ENCODE measurements around the gene PLCH1.

DNA sequence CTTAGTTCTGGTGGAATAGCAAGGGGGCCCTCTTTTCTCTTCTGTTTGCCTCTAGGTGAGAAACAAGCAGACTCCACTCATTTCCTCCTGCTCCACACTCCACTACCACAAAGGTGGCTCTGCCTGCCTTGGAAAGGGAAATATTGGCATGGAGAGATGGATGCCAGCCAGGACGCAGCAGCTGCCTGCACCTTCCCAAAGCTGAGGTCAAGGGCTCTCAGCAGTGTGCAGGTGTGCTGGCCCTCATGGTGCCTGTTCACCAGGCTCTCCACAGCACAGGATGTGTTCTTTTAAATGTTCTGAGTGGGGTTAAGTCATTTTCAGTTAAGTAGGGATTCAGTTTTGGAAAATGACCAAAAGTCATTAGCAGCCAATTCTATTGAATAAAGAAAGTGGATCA lies 240.2 kb downstream of the PLCH1 start:
- TF ChIP-seq, protein P1, sequence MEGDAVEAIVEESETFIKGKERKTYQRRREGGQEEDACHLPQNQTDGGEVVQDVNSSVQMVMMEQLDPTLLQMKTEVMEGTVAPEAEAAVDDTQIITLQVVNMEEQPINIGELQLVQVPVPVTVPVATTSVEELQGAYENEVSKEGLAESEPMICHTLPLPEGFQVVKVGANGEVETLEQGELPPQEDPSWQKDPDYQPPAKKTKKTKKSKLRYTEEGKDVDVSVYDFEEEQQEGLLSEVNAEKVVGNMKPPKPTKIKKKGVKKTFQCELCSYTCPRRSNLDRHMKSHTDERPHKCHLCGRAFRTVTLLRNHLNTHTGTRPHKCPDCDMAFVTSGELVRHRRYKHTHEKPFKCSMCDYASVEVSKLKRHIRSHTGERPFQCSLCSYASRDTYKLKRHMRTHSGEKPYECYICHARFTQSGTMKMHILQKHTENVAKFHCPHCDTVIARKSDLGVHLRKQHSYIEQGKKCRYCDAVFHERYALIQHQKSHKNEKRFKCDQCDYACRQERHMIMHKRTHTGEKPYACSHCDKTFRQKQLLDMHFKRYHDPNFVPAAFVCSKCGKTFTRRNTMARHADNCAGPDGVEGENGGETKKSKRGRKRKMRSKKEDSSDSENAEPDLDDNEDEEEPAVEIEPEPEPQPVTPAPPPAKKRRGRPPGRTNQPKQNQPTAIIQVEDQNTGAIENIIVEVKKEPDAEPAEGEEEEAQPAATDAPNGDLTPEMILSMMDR (conservative IDR thresholded peaks at IDR 0.05), result no peak
- TF ChIP-seq EZH2 (IDR thresholded peaks at IDR 0.05; ENCODE audit: low read depth), result no peak
